Testis (tissue), 3 donors: ENCODE measurements around the gene ZNF462. TPM values are rescaled to one million over a fixed set of nuclear protein-coding genes. Genes with fewer than 3 reads are reported as not detected.

Experiments
- DNase-seq: peaks from one replicate; pipeline ENCODE4 v3.0.0-alpha.2; 2019
- H3K27ac ChIP-seq, 2 donors: fragments of 200-600 bp; sonication (generic); one replicate each; pipeline ENCODE4 v1.5.1; 2019
- H3K27me3 ChIP-seq: fragments of 200-600 bp; sonication (generic); one replicate; pipeline ENCODE4 v1.5.1; 2019
- H3K36me3 ChIP-seq: fragments of 200-600 bp; sonication (generic); one replicate; pipeline ENCODE4 v1.5.1; 2017; ENCODE audit warnings: low read depth; ENCODE audit errors: missing control alignments
- H3K4me1 ChIP-seq: fragments of 200-600 bp; sonication (generic); one replicate; pipeline ENCODE4 v1.5.1; 2019
- H3K4me3 ChIP-seq, 2 donors: fragments of 200-600 bp; sonication (generic); one replicate each; pipeline ENCODE4 v1.5.1; 2017 to 2019
- H3K9me3 ChIP-seq: fragments of 200-600 bp; sonication (generic); one replicate; pipeline ENCODE4 v1.5.1; 2017
- POLR2A ChIP-seq: fragments of 450-650 bp; IDR thresholded peaks from one replicate; pipeline ENCODE4 v1.6.1; 2017; ENCODE audit warnings: antibody characterized with exemption, mild to moderate bottlenecking, moderate library complexity
- WGBS, 2 donors: methylation state at CpG; one replicate each; pipeline ENCODE4 v1.1.5; 2018; 5-methylcytosine and 5-hydroxymethylcytosine counted together
- intact Hi-C: fragments of 100-400 bp; cut with DNase I; formaldehyde crosslinking; loops from one replicate; pipeline ENCODE4 v1.15.1; 2023; ENCODE audit warnings: low total_unique reads
- polyA plus RNA-seq: library from polyadenylated mRNA; stranded (reverse); fragments of 350-450 nt; fragmentation: Illumina TruSeq; extraction: RNeasy Lipid Tissue Mini Kit (QIAGEN cat#74804); gene quantifications from one replicate; pipeline ENCODE4 v1.2.3, GENCODE V29; 2014; ENCODE audit warnings: low read depth, low replicate concordance; ENCODE audit not compliant: insufficient read depth
- total RNA-seq, 2 donors: library from RNA; depleted of rRNA; stranded (reverse); fragments of >200 nt; gene quantifications; one replicate each; pipeline ENCODE4 v1.2.3, GENCODE V29; 2016
- TF ChIP-seq, protein P1 (sequence below), 3 experiments: fragments of 450-650 bp in 2 of 3; fragments of 200-600 bp in 1 of 3; sonication (generic) in 1 of 3; IDR thresholded peaks; one replicate each; pipeline ENCODE4 v1.5.1; 2016 to 2019; ENCODE audit warnings: antibody characterized with exemption in 3 of 3, mild to moderate bottlenecking in 2 of 3, moderate library complexity in 1 of 3

Gene ZNF462
- total and polyA plus RNA-seq, 3 donors from 2014 or later, result 31.5 to 61.6 (median 53.2) TPM

DNA sequence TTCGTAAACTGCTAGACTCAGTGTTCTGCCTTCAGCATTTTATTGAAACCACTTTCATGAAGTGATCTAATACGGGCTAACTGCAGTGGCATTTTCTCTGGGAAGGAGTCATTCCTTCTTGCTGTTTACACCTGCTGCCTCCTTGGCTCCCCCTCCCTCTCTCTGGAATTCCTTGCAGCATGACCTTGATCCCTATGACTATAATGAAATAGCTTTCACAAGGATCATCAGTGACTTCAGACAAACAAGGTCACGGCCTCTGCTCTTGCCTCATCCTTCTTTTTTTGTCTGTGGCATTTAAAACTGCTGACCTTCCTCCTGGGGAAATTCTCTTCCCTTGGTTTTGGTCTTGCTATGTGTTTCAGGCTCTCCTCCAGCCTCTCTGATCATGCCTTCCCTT, 90.2 kb downstream of the ZNF462 start:
- H3K27ac ChIP-seq, result no peak overlapping the region
- intact Hi-C loops, result no loop called here
- no peaks in the 10 kb centered on the region for H3K9me3 ChIP-seq
- no peak for TF ChIP-seq POLR2A
- TF ChIP-seq, protein P1, sequence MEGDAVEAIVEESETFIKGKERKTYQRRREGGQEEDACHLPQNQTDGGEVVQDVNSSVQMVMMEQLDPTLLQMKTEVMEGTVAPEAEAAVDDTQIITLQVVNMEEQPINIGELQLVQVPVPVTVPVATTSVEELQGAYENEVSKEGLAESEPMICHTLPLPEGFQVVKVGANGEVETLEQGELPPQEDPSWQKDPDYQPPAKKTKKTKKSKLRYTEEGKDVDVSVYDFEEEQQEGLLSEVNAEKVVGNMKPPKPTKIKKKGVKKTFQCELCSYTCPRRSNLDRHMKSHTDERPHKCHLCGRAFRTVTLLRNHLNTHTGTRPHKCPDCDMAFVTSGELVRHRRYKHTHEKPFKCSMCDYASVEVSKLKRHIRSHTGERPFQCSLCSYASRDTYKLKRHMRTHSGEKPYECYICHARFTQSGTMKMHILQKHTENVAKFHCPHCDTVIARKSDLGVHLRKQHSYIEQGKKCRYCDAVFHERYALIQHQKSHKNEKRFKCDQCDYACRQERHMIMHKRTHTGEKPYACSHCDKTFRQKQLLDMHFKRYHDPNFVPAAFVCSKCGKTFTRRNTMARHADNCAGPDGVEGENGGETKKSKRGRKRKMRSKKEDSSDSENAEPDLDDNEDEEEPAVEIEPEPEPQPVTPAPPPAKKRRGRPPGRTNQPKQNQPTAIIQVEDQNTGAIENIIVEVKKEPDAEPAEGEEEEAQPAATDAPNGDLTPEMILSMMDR (IDR thresholded peaks at IDR 0.05), result no peak
- no peak for DNase-seq
- H3K4me1 ChIP-seq, result no peaks in the 10 kb centered on the region
- 69 to 78% methylated on average over 3 of the region's 3 CpGs for WGBS, 2 donors
- H3K36me3 ChIP-seq, result no peaks in the 10 kb centered on the region
- H3K4me3 ChIP-seq, result no peak overlapping the region
- no peaks in the 10 kb centered on the region for H3K27me3 ChIP-seq

DNA sequence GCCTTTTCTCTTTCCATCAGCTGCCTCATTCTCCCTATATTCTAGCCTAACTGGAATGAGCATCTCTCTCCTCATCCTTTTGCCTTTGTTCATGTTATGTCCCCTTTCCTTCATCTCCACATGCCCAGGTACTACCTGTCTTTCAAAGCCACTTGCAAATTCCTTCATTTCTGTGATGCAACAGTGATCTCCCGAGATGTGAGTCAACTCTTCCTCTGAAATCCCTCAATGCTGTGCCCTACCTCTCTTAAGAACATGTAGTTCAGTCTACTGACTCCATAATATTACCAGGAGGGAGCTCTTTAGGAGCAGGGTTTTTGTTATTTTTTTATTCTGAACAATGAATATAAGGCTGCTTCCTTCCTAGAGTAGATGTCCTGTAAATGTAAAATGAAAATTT, 91.6 kb downstream of the ZNF462 start:
- no peaks in the 10 kb centered on the region for H3K27me3 ChIP-seq
- TF ChIP-seq, protein P1 (IDR thresholded peaks at IDR 0.05), result no peak
- TF ChIP-seq POLR2A, result no peak
- no peak overlapping the region for H3K4me3 ChIP-seq
- DNase-seq, result no peak
- no peaks in the 10 kb centered on the region for H3K4me1 ChIP-seq
- WGBS, 2 donors, result 91 to 93% methylated on average over 1 of the region's 1 CpG
- H3K36me3 ChIP-seq, result no peaks in the 10 kb centered on the region
- H3K9me3 ChIP-seq, result no peaks in the 10 kb centered on the region
- no peak overlapping the region for H3K27ac ChIP-seq
- intact Hi-C loops, result no loop called here

DNA sequence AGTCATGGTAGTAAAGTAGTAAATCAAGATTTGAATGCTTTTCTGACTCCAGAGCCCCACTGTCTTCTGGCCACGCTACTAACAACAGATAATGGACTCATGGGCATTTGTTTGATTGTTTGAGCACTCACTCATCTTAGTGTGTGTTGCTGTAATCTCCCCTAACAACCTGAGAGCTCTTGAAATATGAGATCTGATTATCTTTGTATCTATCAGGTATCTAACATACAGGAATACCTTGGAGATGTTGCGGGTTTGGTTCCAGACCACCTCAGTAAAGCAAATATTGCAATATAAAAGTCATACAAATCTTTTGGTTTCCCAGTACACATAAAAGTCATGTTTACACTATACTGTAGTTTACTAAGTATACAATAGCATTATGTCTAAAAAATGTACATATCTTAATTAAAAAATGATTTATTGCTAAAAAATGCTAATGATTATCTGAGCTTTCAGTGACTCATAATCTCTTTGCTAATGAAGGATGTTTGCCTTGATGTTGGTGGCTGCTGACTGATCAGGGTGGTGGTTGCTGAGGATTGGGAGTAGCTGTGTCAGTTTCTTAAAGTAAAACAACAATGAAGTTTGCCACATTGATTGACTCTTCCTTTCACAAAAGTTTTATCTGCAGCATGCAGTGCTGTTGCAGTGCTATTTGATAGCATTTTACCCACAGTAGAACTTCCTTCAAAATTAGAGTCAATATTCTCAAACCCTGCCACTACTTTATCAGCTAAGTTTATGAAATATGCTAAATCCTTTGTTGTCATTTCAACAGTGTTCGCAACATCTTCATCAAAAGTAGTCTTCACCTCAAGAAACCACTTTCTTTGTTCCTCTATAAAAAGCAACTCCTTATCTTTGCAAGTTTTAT, 92.2 kb downstream of the ZNF462 start:
- Histone ChIP-seq H3K4me3 (no peak overlapping the region), H3K27ac (no peak overlapping the region), H3K9me3 (no peaks in the 10 kb centered on the region), H3K27me3 (no peaks in the 10 kb centered on the region), H3K36me3 (no peaks in the 10 kb centered on the region), H3K4me1 (no peaks in the 10 kb centered on the region)
- WGBS, 2 donors, result 95 to 99% methylated on average over 3 of the region's 3 CpGs
- intact Hi-C loops, result no loop called here
- no peak for DNase-seq
- no peak for TF ChIP-seq POLR2A
- TF ChIP-seq, protein P1 (IDR thresholded peaks at IDR 0.05), result no peak

DNA sequence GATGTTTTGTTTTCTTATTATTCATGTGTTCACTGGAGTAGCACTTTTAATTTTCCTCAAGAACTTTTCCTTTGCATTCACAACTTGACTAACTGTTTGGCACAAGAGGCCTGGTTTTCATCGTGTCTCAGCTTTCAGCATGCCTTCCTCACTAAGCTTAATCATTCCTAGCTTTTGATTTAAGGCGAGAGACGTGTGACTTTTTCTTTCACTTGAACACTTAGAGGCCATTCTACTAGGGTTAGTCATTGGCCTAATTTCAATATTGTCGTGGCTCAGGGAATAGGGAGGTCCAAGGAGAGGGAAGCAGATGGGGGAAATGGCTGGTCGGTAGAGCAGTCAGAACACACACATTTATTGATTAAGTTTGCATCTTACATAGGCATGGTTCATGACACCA, 94.0 kb downstream of the ZNF462 start:
- no peaks in the 10 kb centered on the region for H3K4me1 ChIP-seq
- WGBS, 2 donors, result 89% methylated on average over 5 of the region's 5 CpGs
- DNase-seq, result no peak
- H3K27me3 ChIP-seq, result no peaks in the 10 kb centered on the region
- TF ChIP-seq, protein P1 (IDR thresholded peaks at IDR 0.05), result no peak
- no peak for TF ChIP-seq POLR2A
- no peak overlapping the region for H3K4me3 ChIP-seq
- intact Hi-C loops, result no loop called here
- no peaks in the 10 kb centered on the region for H3K9me3 ChIP-seq
- no peaks in the 10 kb centered on the region for H3K36me3 ChIP-seq
- no peak overlapping the region for H3K27ac ChIP-seq
